ENCODE results near the gene LYSMD1. TPM values are rescaled to one million over a fixed set of nuclear protein-coding genes. Genes with fewer than 3 reads are reported as not detected.
A peak's percentile ranks its signal among the peaks of the same experiment; 100 is the strongest.

LYSMD1 gene
- total and polyA plus RNA-seq, 2 donors (not counting 3 experiments of a cell fraction or from before 2014, with no cell fraction given): 1.7 to 8.2 TPM

DNA sequence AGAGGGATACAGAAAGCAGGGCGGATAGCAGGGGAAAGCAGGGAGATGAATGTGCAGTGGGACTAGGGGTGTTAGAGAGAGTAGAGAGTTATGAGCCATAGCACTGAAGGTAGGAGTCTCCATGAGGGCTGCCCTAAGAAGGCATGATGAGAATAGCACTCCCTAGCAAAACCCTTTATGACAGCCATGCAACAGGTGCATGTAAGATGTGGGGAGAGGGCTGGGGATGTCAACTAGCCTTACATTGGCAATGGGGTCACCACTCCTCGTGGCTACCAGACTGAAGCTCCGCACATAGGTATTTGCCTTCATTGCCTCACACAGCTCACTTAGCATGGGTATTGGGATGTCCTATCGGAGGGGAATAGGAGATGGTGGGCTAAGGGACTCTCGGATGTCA is 5.5 kb upstream of the LYSMD1 start:
- Histone ChIP-seq H3K4me2 (ENCODE audit: insufficient read depth, low read length) (no peak overlapping the region), H3K4me1 (ENCODE audit: control insufficient read depth, extremely low read depth, insufficient read depth, low read length) (peaks cover 8% of the 10 kb centered on the region), H3K79me2 (ENCODE audit: control insufficient read depth, insufficient read depth, low read length) (peaks cover 11% of the 10 kb centered on the region), H3K9ac (replicated peaks; ENCODE audit: extremely low read depth, insufficient read depth, low read length) (no peak overlapping the region), H3K9me3 (replicated peaks; ENCODE audit: control insufficient read depth, insufficient read depth, low read length) (no peaks in the 10 kb centered on the region), H2AFZ (ENCODE audit: low read depth, low read length) (no peak overlapping the region), H3K4me3 (replicated peaks in 1 of 3; ENCODE audit: insufficient read depth in 1 of 3, low read depth in 1 of 3, low read length in 3 of 3) (no peak overlapping the region), H3K9me1 (replicated peaks; ENCODE audit: control insufficient read depth, extremely low read depth, insufficient read depth, low read length) (no peaks in the 10 kb centered on the region), H3K27me3 (ENCODE audit: control insufficient read depth in 2 of 2, insufficient read depth in 2 of 2, low read length in 2 of 2) (no peaks in the 10 kb centered on the region), H4K20me1 (replicated peaks; ENCODE audit: control insufficient read depth, extremely low read depth, insufficient read depth, low read length) (no peaks in the 10 kb centered on the region), H3K27ac (ENCODE audit: insufficient read depth, low read depth, low read length) (no peak overlapping the region), H3K36me3 (ENCODE audit: control insufficient read depth in 2 of 2, extremely low read depth in 1 of 2, insufficient read depth in 2 of 2, low read length in 2 of 2) (peaks cover 2 to 23% of the 10 kb centered on the region in 2 experiments)
- no TSS peak for BruUV-seq (replicated peaks)
- peak; percentile 24 for TF ChIP-seq POLR2AphosphoS5 (IDR thresholded peaks at IDR 0.05; ENCODE audit: insufficient read depth, low read depth, low read length)
- TF ChIP-seq, protein P1, sequence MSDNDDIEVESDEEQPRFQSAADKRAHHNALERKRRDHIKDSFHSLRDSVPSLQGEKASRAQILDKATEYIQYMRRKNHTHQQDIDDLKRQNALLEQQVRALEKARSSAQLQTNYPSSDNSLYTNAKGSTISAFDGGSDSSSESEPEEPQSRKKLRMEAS (IDR thresholded peaks at IDR 0.05; ENCODE audit: insufficient read depth, insufficient read length): no peak
- TF ChIP-seq CTCF (IDR thresholded peaks at IDR 0.05; ENCODE audit: extremely low read depth in 1 of 2, insufficient read depth in 1 of 2, low read depth in 1 of 2, low read length in 2 of 2): no peak
- no peak for TF ChIP-seq GATA2 (IDR thresholded peaks at IDR 0.05; ENCODE audit: insufficient read depth, insufficient read length, low read depth, low read length)
- dilution Hi-C loops (cut with MboI; ENCODE audit: extremely low pct_ligation_motif_present, low sequenced_read_pairs) (no loop called here), intact Hi-C loops (cut with micrococcal nuclease) (no loop called here)
- FAIRE-seq (no peak), DNase-seq (ENCODE audit: low read depth, low spot score) (no peak)
- CTCF ChIA-PET: interaction anchor here (0.9 to 1.4 kb wide), 4 partner anchors 19 to 88 kb away, joined by 3 to 6 read pairs (median 3); partner anchors contain the start of gene VPS72
- POLR2A ChIA-PET: interaction anchor here (0.5 to 0.7 kb wide), 2 partner anchors 16 to 66 kb away, joined by 3 to 5 read pairs; no protein-coding TSS in a partner anchor

DNA sequence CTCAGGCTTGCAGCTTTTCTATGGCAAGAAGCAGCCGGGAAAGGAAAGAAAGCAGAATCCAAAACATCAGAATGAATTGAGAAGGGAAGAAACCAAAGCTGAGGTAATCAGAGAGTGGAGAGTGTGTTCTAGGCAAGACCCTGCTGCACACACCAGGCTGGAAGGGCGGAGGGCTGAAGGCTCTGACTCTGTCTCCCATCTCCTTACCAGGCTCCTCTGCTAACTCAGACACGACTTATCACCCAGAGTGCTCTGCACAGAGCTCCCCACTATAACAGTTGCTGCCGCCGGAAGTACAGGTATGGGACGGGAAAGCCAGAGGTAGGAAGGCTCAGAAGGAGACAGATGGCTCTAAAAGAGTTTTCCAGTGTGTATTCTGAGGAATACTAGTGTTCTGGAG is 1.4 kb upstream of the LYSMD1 start:
- no TSS peak for BruUV-seq (replicated peaks)
- Histone ChIP-seq H4K20me1 (replicated peaks; ENCODE audit: control insufficient read depth, extremely low read depth, insufficient read depth, low read length) (no peaks in the 10 kb centered on the region), H3K4me1 (ENCODE audit: control insufficient read depth, extremely low read depth, insufficient read depth, low read length) (peaks cover 19% of the 10 kb centered on the region), H3K9me3 (replicated peaks; ENCODE audit: control insufficient read depth, insufficient read depth, low read length) (no peaks in the 10 kb centered on the region), H3K9ac (replicated peaks; ENCODE audit: extremely low read depth, insufficient read depth, low read length) (peak overlapping the region; percentile 94), H3K36me3 (ENCODE audit: control insufficient read depth in 2 of 2, extremely low read depth in 1 of 2, insufficient read depth in 2 of 2, low read length in 2 of 2) (peaks cover 0 to 13% of the 10 kb centered on the region in 2 experiments), H2AFZ (ENCODE audit: low read depth, low read length) (no peak overlapping the region), H3K27me3 (ENCODE audit: control insufficient read depth in 2 of 2, insufficient read depth in 2 of 2, low read length in 2 of 2) (no peaks in the 10 kb centered on the region), H3K9me1 (replicated peaks; ENCODE audit: control insufficient read depth, extremely low read depth, insufficient read depth, low read length) (no peaks in the 10 kb centered on the region), H3K4me2 (ENCODE audit: insufficient read depth, low read length) (peak overlapping the region; percentile 54), H3K27ac (ENCODE audit: insufficient read depth, low read depth, low read length) (no peak overlapping the region), H3K79me2 (ENCODE audit: control insufficient read depth, insufficient read depth, low read length) (peaks cover 21% of the 10 kb centered on the region), H3K4me3 (replicated peaks in 1 of 3; ENCODE audit: insufficient read depth in 1 of 3, low read depth in 1 of 3, low read length in 3 of 3) (peak overlapping the region in 1 of 3 experiments; percentile 89)
- dilution Hi-C loops (cut with MboI; ENCODE audit: extremely low pct_ligation_motif_present, low sequenced_read_pairs) (no loop called here), intact Hi-C loops (cut with micrococcal nuclease) (no loop called here)
- DNase-seq (ENCODE audit: low read depth, low spot score) (no peak), FAIRE-seq (no peak)
- CTCF ChIA-PET: interaction anchor here (0.9 to 1.4 kb wide), 3 partner anchors 10 to 142 kb away, joined by 3 to 6 read pairs (median 3); no protein-coding TSS in a partner anchor
- POLR2A ChIA-PET: interaction anchor here (0.6 to 0.7 kb wide), 3 partner anchors 13 to 173 kb away, joined by 3 to 4 read pairs (median 3); no protein-coding TSS in a partner anchor
- TF ChIP-seq POLR2A (IDR thresholded peaks at IDR 0.05; ENCODE audit: low read depth, low read length) (no peak), GATA2 (IDR thresholded peaks at IDR 0.05; ENCODE audit: insufficient read depth, insufficient read length, low read depth, low read length) (no peak), FOS (IDR thresholded peaks at IDR 0.05; ENCODE audit: borderline replicate concordance, insufficient read depth, low read length) (no peak), CTCF (IDR thresholded peaks at IDR 0.05; ENCODE audit: extremely low read depth in 1 of 2, insufficient read depth in 1 of 2, low read depth in 1 of 2, low read length in 2 of 2) (no peak), JUN (IDR thresholded peaks at IDR 0.05; ENCODE audit: borderline replicate concordance, insufficient read depth, insufficient read length, low read depth) (no peak), POLR2AphosphoS5 (IDR thresholded peaks at IDR 0.05; ENCODE audit: insufficient read depth, low read depth, low read length) (no peak), MYC (IDR thresholded peaks at IDR 0.05; ENCODE audit: low read depth, low read length) (no peak), EZH2 (IDR thresholded peaks at IDR 0.05; ENCODE audit: borderline replicate concordance, low read depth, low read length, severe bottlenecking) (no peak)
- TF ChIP-seq, protein P1 (IDR thresholded peaks at IDR 0.05; ENCODE audit: insufficient read depth, insufficient read length): no peak
